Measurements from ENCODE around the gene ETV4. TPM values are rescaled to one million over a fixed set of nuclear protein-coding genes. Genes with fewer than 3 reads are reported as not detected.

Gene ETV4
- total and polyA plus RNA-seq, 2 of the 13 experiments (the other 11 are each of a cell fraction or from before 2014, with no cell fraction given), result 128 to 330 TPM

DNA sequence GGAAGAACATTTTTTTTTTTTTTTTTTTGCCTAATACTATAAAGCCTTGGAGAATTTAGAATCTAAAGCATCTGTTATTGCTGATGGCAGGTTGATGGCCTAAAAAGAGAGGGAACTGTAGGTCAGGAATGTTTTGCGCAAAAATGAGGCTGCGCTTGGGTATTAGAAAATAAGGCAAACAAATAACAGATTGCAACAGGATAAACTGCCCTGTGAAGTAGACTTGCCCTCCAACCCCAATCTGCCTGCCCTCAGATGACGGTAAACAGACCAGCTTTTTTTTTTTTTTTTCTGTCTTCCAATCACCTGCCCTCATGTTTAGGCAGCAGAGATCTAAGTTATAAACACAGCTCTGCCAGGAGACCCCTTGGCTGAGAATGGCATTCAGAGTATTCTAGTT is 66.2 kb downstream of the ETV4 start (continued):
- TF ChIP-seq, protein P1, sequence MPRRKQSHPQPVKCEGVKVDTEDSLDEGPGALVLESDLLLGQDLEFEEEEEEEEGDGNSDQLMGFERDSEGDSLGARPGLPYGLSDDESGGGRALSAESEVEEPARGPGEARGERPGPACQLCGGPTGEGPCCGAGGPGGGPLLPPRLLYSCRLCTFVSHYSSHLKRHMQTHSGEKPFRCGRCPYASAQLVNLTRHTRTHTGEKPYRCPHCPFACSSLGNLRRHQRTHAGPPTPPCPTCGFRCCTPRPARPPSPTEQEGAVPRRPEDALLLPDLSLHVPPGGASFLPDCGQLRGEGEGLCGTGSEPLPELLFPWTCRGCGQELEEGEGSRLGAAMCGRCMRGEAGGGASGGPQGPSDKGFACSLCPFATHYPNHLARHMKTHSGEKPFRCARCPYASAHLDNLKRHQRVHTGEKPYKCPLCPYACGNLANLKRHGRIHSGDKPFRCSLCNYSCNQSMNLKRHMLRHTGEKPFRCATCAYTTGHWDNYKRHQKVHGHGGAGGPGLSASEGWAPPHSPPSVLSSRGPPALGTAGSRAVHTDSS (CRISPR knock-in tag; conservative IDR thresholded peaks at IDR 0.05), result no peak
- peak; percentile 66; the same call in 1 of the 2 replicates for TF ChIP-seq IRF2 (CRISPR knock-in tag; IDR thresholded peaks at IDR 0.05)
- TF ChIP-seq MIER3 (CRISPR knock-in tag; IDR thresholded peaks at IDR 0.05; ENCODE audit: borderline replicate concordance), result peak; percentile 80; the same call in 1 of the 2 replicates
- TF ChIP-seq KDM5B (CRISPR knock-in tag; IDR thresholded peaks at IDR 0.05; ENCODE audit: borderline replicate concordance), result no peak
- TF ChIP-seq SRSF4 (IDR thresholded peaks at IDR 0.05; ENCODE audit: low read depth, low read length, poor library complexity, severe bottlenecking), result no peak
- TF ChIP-seq, protein P2, sequence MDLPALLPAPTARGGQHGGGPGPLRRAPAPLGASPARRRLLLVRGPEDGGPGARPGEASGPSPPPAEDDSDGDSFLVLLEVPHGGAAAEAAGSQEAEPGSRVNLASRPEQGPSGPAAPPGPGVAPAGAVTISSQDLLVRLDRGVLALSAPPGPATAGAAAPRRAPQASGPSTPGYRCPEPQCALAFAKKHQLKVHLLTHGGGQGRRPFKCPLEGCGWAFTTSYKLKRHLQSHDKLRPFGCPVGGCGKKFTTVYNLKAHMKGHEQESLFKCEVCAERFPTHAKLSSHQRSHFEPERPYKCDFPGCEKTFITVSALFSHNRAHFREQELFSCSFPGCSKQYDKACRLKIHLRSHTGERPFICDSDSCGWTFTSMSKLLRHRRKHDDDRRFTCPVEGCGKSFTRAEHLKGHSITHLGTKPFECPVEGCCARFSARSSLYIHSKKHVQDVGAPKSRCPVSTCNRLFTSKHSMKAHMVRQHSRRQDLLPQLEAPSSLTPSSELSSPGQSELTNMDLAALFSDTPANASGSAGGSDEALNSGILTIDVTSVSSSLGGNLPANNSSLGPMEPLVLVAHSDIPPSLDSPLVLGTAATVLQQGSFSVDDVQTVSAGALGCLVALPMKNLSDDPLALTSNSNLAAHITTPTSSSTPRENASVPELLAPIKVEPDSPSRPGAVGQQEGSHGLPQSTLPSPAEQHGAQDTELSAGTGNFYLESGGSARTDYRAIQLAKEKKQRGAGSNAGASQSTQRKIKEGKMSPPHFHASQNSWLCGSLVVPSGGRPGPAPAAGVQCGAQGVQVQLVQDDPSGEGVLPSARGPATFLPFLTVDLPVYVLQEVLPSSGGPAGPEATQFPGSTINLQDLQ (CRISPR knock-in tag; IDR thresholded peaks at IDR 0.05), result no peak
- TF ChIP-seq ZNF430 (CRISPR knock-in tag; IDR thresholded peaks at IDR 0.05), result peak; percentile 51; the same call in 1 of the 2 replicates
- no peak for TF ChIP-seq SRSF1 (optimal IDR thresholded peaks at IDR 0.05; ENCODE audit: low read depth, low read length)
- TF ChIP-seq, protein P3, sequence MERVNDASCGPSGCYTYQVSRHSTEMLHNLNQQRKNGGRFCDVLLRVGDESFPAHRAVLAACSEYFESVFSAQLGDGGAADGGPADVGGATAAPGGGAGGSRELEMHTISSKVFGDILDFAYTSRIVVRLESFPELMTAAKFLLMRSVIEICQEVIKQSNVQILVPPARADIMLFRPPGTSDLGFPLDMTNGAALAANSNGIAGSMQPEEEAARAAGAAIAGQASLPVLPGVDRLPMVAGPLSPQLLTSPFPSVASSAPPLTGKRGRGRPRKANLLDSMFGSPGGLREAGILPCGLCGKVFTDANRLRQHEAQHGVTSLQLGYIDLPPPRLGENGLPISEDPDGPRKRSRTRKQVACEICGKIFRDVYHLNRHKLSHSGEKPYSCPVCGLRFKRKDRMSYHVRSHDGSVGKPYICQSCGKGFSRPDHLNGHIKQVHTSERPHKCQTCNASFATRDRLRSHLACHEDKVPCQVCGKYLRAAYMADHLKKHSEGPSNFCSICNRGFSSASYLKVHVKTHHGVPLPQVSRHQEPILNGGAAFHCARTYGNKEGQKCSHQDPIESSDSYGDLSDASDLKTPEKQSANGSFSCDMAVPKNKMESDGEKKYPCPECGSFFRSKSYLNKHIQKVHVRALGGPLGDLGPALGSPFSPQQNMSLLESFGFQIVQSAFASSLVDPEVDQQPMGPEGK (CRISPR knock-in tag; IDR thresholded peaks at IDR 0.05), result peak; percentile 51; the same call in 1 of the 2 replicates
- TF ChIP-seq SNAPC2 (CRISPR knock-in tag; IDR thresholded peaks at IDR 0.05), result peak; percentile 65; the same call in 1 of the 2 replicates
- TF ChIP-seq CAMTA2 (CRISPR knock-in tag; IDR thresholded peaks at IDR 0.05; ENCODE audit: borderline replicate concordance), result no peak
- 0 out of 2 replicates have a peak, but pooled peaks have one; percentile 31 for TF ChIP-seq FOXK2 (IDR thresholded peaks at IDR 0.05)
- TF ChIP-seq PHF5A (CRISPR knock-in tag; IDR thresholded peaks at IDR 0.05; ENCODE audit: low read depth, unreplicated experiment), result no peak
- peak; percentile 93 for TF ChIP-seq HDAC2 (CRISPR knock-in tag; IDR thresholded peaks at IDR 0.05)
- TF ChIP-seq PHF8 (CRISPR knock-in tag; IDR thresholded peaks at IDR 0.05), result no peak
- TF ChIP-seq, protein P4, sequence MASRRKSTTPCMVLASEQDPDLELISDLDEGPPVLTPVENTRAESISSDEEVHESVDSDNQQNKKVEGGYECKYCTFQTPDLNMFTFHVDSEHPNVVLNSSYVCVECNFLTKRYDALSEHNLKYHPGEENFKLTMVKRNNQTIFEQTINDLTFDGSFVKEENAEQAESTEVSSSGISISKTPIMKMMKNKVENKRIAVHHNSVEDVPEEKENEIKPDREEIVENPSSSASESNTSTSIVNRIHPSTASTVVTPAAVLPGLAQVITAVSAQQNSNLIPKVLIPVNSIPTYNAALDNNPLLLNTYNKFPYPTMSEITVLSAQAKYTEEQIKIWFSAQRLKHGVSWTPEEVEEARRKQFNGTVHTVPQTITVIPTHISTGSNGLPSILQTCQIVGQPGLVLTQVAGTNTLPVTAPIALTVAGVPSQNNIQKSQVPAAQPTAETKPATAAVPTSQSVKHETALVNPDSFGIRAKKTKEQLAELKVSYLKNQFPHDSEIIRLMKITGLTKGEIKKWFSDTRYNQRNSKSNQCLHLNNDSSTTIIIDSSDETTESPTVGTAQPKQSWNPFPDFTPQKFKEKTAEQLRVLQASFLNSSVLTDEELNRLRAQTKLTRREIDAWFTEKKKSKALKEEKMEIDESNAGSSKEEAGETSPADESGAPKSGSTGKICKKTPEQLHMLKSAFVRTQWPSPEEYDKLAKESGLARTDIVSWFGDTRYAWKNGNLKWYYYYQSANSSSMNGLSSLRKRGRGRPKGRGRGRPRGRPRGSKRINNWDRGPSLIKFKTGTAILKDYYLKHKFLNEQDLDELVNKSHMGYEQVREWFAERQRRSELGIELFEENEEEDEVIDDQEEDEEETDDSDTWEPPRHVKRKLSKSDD (CRISPR knock-in tag; IDR thresholded peaks at IDR 0.05; ENCODE audit: low read depth), result no peak
- peak; percentile 81 for TF ChIP-seq DPF2 (CRISPR knock-in tag; IDR thresholded peaks at IDR 0.05; ENCODE audit: borderline replicate concordance, low read depth)
- TF ChIP-seq, protein P5, sequence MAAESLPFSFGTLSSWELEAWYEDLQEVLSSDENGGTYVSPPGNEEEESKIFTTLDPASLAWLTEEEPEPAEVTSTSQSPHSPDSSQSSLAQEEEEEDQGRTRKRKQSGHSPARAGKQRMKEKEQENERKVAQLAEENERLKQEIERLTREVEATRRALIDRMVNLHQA (CRISPR knock-in tag; IDR thresholded peaks at IDR 0.05), result no peak
- TF ChIP-seq FOXJ3 (CRISPR knock-in tag; IDR thresholded peaks at IDR 0.05; ENCODE audit: borderline replicate concordance), result peak; percentile 97
- TF ChIP-seq TP53 (CRISPR knock-in tag; conservative IDR thresholded peaks at IDR 0.05), result no peak
- no peak for TF ChIP-seq ZNF296 (CRISPR knock-in tag; conservative IDR thresholded peaks at IDR 0.05)
- TF ChIP-seq PLRG1 (conservative IDR thresholded peaks at IDR 0.05), result no peak
- TF ChIP-seq SUZ12 (IDR thresholded peaks at IDR 0.05; ENCODE audit: low read depth, low read length), result no peak
